GM12874 (cell line): ENCODE measurements around the gene LRWD1.
"Not testable (repeated sequence)": the region's sequence is repeated elsewhere in the genome, so short reads cannot be mapped to it uniquely, and the experiment has no call there.

Source experiments
- CTCF ChIP-seq: IDR thresholded peaks from 2 replicates; pipeline ENCODE4 v1.5.1; 2011; ENCODE audit warnings: low read depth, mild to moderate bottlenecking, control low read depth, low read length, moderate library complexity; ENCODE audit not compliant: insufficient read depth

LRWD1 gene

GRCh38 chr7:102472126-102473041, 7.6 kb downstream of the LRWD1 start:
- TF ChIP-seq CTCF, result no peak

GRCh38 chr7:102473271-102473991, 8.6 kb downstream of the LRWD1 start:
- no peak for TF ChIP-seq CTCF

- 0 out of 2 replicates have a peak, but pooled peaks have one; percentile 14 for TF ChIP-seq CTCF
Measured at GRCh38 chr7:102478314-102479208, 13.8 kb downstream of the LRWD1 start, which contains the start of gene POLR2J. Gene POLR2J (minus strand): TSS chr7:102478922. CDS start chr7:102478860, 62 bp downstream.

- TF ChIP-seq CTCF, result peak; percentile 34
Measured at GRCh38 chr7:102479982-102480637, 15.3 kb downstream of the LRWD1 start.

GRCh38 chr7:102517550-102518147, 52.9 kb downstream of the LRWD1 start, which contains the start of gene RASA4B:
Gene RASA4B (minus strand): TSS chr7:102517777. CDS start chr7:102517710, 67 bp downstream.
- TF ChIP-seq CTCF, result not testable (repeated sequence)
